ENCODE measurements around the gene NAV3. TPM values are rescaled to one million over a fixed set of nuclear protein-coding genes. Genes with fewer than 3 reads are reported as not detected.

The NAV3 gene
- total RNA-seq, 1 experiment from 2014 or later = 3.0 TPM

DNA sequence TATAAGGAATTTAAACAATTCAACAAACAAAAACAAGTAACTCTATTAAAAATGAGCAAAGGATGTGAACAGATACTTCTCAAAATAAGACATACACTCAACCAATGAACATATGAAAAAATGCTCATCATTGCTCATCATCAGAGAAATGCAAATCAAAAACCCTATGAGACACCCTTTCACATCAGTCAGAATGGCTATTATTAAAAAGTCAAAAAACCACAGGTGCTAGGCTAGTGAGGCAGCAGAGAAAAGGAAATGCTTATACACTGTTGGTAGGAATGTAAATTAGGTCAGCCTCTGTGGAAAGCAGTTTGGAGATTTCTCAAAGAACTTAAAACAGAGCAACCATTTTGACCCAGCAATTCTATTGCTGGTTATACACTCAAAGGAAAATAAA is 52.0 kb downstream of the NAV3 start:
- no peak overlapping the region for H2AK5ac ChIP-seq (ENCODE audit: insufficient read length, low read length)
- H4K5ac ChIP-seq (ENCODE audit: insufficient read length, low read depth, low read length) = no peak overlapping the region
- no peak overlapping the region for H3K9ac ChIP-seq (ENCODE audit: extremely low read depth, insufficient read length, low read length)
- H3K4me1 ChIP-seq (ENCODE audit: insufficient read depth, low read length) = no peaks in the 10 kb centered on the region
- H3K23me2 ChIP-seq (ENCODE audit: insufficient read length, low read depth, low read length, poor library complexity, severe bottlenecking) = no peaks in the 10 kb centered on the region
- H3T11ph ChIP-seq (ENCODE audit: low read length) = no peak overlapping the region
- no peak overlapping the region for H2AFZ ChIP-seq (ENCODE audit: low read length)
- Mint-ChIP-seq H3K36me3 (ENCODE audit: insufficient read depth in 1 of 3, low read depth in 3 of 3) (no peaks in the 10 kb centered on the region), H3K9me3 (no peaks in the 10 kb centered on the region; a peak in 1 of 5 replicates), H3K4me1 (no peaks in the 10 kb centered on the region), H3K27ac (no peak overlapping the region), H3K4me3 (no peak overlapping the region), H3K27me3 (ENCODE audit: low read depth) (no peaks in the 10 kb centered on the region)
- no peak overlapping the region for H2BK120ac ChIP-seq (ENCODE audit: low read depth, low read length, poor library complexity, severe bottlenecking)
- H2BK12ac ChIP-seq (ENCODE audit: insufficient read length, low read depth, low read length) = no peak overlapping the region
- H3K79me2 ChIP-seq (ENCODE audit: insufficient read depth, low read length) = no peaks in the 10 kb centered on the region
- no peak overlapping the region for H3K18ac ChIP-seq (ENCODE audit: insufficient read length, low read depth, low read length)
- no peak overlapping the region for H3K27ac ChIP-seq (ENCODE audit: insufficient read length, low read depth, low read length)
- H3K56ac ChIP-seq (ENCODE audit: insufficient read length, low read depth, low read length) = no peak overlapping the region
- TF ChIP-seq, protein P1, sequence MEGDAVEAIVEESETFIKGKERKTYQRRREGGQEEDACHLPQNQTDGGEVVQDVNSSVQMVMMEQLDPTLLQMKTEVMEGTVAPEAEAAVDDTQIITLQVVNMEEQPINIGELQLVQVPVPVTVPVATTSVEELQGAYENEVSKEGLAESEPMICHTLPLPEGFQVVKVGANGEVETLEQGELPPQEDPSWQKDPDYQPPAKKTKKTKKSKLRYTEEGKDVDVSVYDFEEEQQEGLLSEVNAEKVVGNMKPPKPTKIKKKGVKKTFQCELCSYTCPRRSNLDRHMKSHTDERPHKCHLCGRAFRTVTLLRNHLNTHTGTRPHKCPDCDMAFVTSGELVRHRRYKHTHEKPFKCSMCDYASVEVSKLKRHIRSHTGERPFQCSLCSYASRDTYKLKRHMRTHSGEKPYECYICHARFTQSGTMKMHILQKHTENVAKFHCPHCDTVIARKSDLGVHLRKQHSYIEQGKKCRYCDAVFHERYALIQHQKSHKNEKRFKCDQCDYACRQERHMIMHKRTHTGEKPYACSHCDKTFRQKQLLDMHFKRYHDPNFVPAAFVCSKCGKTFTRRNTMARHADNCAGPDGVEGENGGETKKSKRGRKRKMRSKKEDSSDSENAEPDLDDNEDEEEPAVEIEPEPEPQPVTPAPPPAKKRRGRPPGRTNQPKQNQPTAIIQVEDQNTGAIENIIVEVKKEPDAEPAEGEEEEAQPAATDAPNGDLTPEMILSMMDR (conservative IDR thresholded peaks at IDR 0.05) = no peak
- H2BK5ac ChIP-seq (ENCODE audit: insufficient read length, low read length) = no peak overlapping the region
- H4K91ac ChIP-seq (ENCODE audit: insufficient read length, low read depth, low read length) = no peak overlapping the region
- H2BK15ac ChIP-seq (ENCODE audit: low read depth, low read length) = no peak overlapping the region
- H3K14ac ChIP-seq (ENCODE audit: insufficient read depth, low read length) = no peak overlapping the region
- H3K79me1 ChIP-seq (ENCODE audit: insufficient read depth, low read depth, low read length, poor library complexity, severe bottlenecking) = no peaks in the 10 kb centered on the region
- no peaks in the 10 kb centered on the region for H3K27me3 ChIP-seq (ENCODE audit: insufficient read depth, low read length)
- H3K23ac ChIP-seq (ENCODE audit: insufficient read length, low read depth, low read length) = no peak overlapping the region
- no peak overlapping the region for H3K4me2 ChIP-seq (ENCODE audit: insufficient read depth, insufficient read length, low read length)
- no peaks in the 10 kb centered on the region for H3K9me3 ChIP-seq (ENCODE audit: control insufficient read depth, low read depth, low read length)
- H4K20me1 ChIP-seq (ENCODE audit: control insufficient read depth, insufficient read depth, insufficient read length) = no peaks in the 10 kb centered on the region
- no peak for DNase-seq
- no peak overlapping the region for H2BK20ac ChIP-seq (ENCODE audit: low read depth, low read length, poor library complexity, severe bottlenecking)
- H3K4ac ChIP-seq (ENCODE audit: low read depth, low read length) = no peak overlapping the region
- H4K8ac ChIP-seq (replicated peaks; ENCODE audit: insufficient read length, low read depth, low read length) = no peak overlapping the region
